ENCODE measurements around the gene HSH2D. TPM values are rescaled to one million over a fixed set of nuclear protein-coding genes. Genes with fewer than 3 reads are reported as not detected.
A peak's percentile ranks its signal among the peaks of the same experiment; 100 is the strongest.

HSH2D gene
- total RNA-seq, 1 donor from 2014 or later = not detected

GRCh38 chr19:16206637-16207036 is 63.2 kb downstream of the HSH2D start:
- Mint-ChIP-seq H3K27me3 (ENCODE audit: unreplicated experiment) (no peaks in the 10 kb centered on the region), H3K4me1 (ENCODE audit: low read depth, unreplicated experiment) (no peaks in the 10 kb centered on the region), H3K27ac (ENCODE audit: unreplicated experiment) (peak overlapping the region; percentile 64), H3K36me3 (ENCODE audit: unreplicated experiment) (peaks cover 6% of the 10 kb centered on the region), H3K4me3 (ENCODE audit: unreplicated experiment) (no peak overlapping the region), H3K9me3 (ENCODE audit: unreplicated experiment) (peaks cover 5% of the 10 kb centered on the region)
- DNase-seq = no peak
- TF ChIP-seq, protein P1, sequence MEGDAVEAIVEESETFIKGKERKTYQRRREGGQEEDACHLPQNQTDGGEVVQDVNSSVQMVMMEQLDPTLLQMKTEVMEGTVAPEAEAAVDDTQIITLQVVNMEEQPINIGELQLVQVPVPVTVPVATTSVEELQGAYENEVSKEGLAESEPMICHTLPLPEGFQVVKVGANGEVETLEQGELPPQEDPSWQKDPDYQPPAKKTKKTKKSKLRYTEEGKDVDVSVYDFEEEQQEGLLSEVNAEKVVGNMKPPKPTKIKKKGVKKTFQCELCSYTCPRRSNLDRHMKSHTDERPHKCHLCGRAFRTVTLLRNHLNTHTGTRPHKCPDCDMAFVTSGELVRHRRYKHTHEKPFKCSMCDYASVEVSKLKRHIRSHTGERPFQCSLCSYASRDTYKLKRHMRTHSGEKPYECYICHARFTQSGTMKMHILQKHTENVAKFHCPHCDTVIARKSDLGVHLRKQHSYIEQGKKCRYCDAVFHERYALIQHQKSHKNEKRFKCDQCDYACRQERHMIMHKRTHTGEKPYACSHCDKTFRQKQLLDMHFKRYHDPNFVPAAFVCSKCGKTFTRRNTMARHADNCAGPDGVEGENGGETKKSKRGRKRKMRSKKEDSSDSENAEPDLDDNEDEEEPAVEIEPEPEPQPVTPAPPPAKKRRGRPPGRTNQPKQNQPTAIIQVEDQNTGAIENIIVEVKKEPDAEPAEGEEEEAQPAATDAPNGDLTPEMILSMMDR (IDR thresholded peaks at IDR 0.05; ENCODE audit: partially characterized antibody, unreplicated experiment) = no peak

DNA sequence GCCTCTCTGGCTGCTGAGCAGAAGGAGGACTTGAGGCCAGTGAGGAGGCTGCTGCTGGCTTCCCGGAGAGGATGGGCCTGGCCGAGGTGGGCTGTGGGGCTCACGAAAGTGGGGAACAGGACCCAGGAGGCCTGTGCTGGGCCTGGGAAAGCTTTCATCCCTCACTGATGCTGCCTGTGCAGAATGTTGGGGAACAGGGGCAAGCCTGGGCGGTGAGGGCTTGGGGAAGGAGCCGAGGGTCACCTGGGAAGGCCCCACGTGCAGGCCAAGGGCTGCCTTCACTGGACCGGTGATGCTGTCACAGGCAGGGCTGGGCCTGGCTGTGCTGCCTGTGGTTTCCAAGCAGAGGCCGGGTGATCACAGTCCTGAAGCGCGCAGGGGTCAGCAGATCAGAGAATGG is 63.6 kb downstream of the HSH2D start:
- TF ChIP-seq, protein P1 (IDR thresholded peaks at IDR 0.05; ENCODE audit: partially characterized antibody, unreplicated experiment) = no peak
- peaks cover 11% of the 10 kb centered on the region for H3K36me3 Mint-ChIP-seq (ENCODE audit: unreplicated experiment)
- H3K27me3 Mint-ChIP-seq (ENCODE audit: unreplicated experiment) = no peaks in the 10 kb centered on the region
- peaks cover 5% of the 10 kb centered on the region for H3K9me3 Mint-ChIP-seq (ENCODE audit: unreplicated experiment)
- no peak overlapping the region for H3K27ac Mint-ChIP-seq (ENCODE audit: unreplicated experiment)
- DNase-seq = no peak
- no peaks in the 10 kb centered on the region for H3K4me1 Mint-ChIP-seq (ENCODE audit: low read depth, unreplicated experiment)
- H3K4me3 Mint-ChIP-seq (ENCODE audit: unreplicated experiment) = no peak overlapping the region

- Mint-ChIP-seq H3K27ac (ENCODE audit: unreplicated experiment) (no peak overlapping the region), H3K9me3 (ENCODE audit: unreplicated experiment) (peaks cover 3% of the 10 kb centered on the region), H3K4me3 (ENCODE audit: unreplicated experiment) (no peak overlapping the region), H3K36me3 (ENCODE audit: unreplicated experiment) (peaks cover 15% of the 10 kb centered on the region), H3K4me1 (ENCODE audit: low read depth, unreplicated experiment) (no peaks in the 10 kb centered on the region), H3K27me3 (ENCODE audit: unreplicated experiment) (no peaks in the 10 kb centered on the region)
- TF ChIP-seq, protein P1 (IDR thresholded peaks at IDR 0.05; ENCODE audit: partially characterized antibody, unreplicated experiment) = no peak
- DNase-seq = no peak
Observed at GRCh38 chr19:16207490-16208025, 64.1 kb downstream of the HSH2D start.

Other genes starting within 250 kb of the HSH2D start
- gene CYP4F2, start 245.6 kb upstream of the HSH2D start, total RNA-seq (ENCODE audit: unreplicated experiment) = not detected
- gene CYP4F11, start 209.2 kb upstream of the HSH2D start, total RNA-seq (ENCODE audit: unreplicated experiment) = not detected
- gene OR10H4, start 194.7 kb upstream of the HSH2D start, total RNA-seq (ENCODE audit: unreplicated experiment) = not detected
- 310 TPM for gene TPM4, start 67.2 kb upstream of the HSH2D start, total RNA-seq (ENCODE audit: unreplicated experiment)
- gene RAB8A, start 31.8 kb upstream of the HSH2D start, total RNA-seq (ENCODE audit: unreplicated experiment) = 58.9 TPM
- gene CIB3, start 29.8 kb downstream of the HSH2D start, total RNA-seq (ENCODE audit: unreplicated experiment) = not detected
- 103 TPM for gene FAM32A, start 41.7 kb downstream of the HSH2D start, total RNA-seq (ENCODE audit: unreplicated experiment)
- gene AP1M1, start 54.2 kb downstream of the HSH2D start, total RNA-seq (ENCODE audit: unreplicated experiment) = 87.6 TPM
- not detected for gene KLF2, start 181.1 kb downstream of the HSH2D start, total RNA-seq (ENCODE audit: unreplicated experiment)

Measured in glutamatergic neuron (in vitro differentiated cells).